Measurements from ENCODE around the gene CHAT. TPM values are rescaled to one million over a fixed set of nuclear protein-coding genes. Genes with fewer than 3 reads are reported as not detected.

CHAT gene
- total RNA-seq, 4 donors from 2014 or later: not detected

DNA sequence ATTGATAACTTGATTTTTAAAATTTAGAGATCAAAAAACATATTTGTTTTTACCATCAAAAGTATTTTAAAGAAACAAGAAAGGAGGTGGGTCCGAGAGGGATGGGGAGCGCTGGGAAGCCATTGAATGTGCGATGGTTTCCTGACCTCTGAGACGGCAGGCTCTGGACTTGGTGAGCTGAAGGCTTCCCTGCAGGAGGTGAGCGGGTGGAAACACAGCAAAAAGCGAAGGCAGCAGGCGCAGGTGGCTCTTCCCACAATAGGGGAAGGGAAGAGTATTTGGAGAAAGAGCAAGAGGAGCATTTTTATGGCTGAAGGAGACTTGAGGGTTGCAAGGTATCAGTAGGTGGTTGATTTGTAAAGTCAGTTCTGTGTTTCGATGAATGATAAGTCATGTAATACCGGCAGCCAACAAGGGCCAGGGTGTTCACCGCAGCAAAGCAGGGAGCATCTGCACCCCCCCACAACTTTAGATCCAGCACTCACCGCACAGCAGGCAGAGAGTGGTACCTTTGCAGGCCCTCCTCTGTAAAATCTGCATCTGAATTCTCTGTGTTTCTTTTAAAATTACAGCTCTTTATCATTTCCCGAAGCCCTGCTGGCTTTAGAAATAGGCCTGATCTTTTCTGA is 76.2 kb downstream of the CHAT start:
- Histone ChIP-seq H3K9me3 (no peaks in the 10 kb centered on the region), H3K27me3 (peaks cover 6 to 23% (median 13%) of the 10 kb centered on the region in 3 donors), H3K27ac (no peak overlapping the region), H3K4me1 (no peaks in the 10 kb centered on the region), H3K4me3 (no peak overlapping the region), H3K36me3 (no peaks in the 10 kb centered on the region)
- ATAC-seq (no peak), DNase-seq (no peak)
- intact Hi-C loops (cut with DNase I; ENCODE audit: low total_unique reads): no loop called here
- in situ Hi-C loops (cut with MboI; ENCODE audit: low sequenced_read_pairs in 4 of 4): no loop called here
- no peak for TF ChIP-seq POLR2A (IDR thresholded peaks at IDR 0.05)
- TF ChIP-seq, protein P1, sequence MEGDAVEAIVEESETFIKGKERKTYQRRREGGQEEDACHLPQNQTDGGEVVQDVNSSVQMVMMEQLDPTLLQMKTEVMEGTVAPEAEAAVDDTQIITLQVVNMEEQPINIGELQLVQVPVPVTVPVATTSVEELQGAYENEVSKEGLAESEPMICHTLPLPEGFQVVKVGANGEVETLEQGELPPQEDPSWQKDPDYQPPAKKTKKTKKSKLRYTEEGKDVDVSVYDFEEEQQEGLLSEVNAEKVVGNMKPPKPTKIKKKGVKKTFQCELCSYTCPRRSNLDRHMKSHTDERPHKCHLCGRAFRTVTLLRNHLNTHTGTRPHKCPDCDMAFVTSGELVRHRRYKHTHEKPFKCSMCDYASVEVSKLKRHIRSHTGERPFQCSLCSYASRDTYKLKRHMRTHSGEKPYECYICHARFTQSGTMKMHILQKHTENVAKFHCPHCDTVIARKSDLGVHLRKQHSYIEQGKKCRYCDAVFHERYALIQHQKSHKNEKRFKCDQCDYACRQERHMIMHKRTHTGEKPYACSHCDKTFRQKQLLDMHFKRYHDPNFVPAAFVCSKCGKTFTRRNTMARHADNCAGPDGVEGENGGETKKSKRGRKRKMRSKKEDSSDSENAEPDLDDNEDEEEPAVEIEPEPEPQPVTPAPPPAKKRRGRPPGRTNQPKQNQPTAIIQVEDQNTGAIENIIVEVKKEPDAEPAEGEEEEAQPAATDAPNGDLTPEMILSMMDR (IDR thresholded peaks at IDR 0.05 in 4 of 5, conservative IDR thresholded peaks at IDR 0.05 in 1 of 5): no peak

DNA sequence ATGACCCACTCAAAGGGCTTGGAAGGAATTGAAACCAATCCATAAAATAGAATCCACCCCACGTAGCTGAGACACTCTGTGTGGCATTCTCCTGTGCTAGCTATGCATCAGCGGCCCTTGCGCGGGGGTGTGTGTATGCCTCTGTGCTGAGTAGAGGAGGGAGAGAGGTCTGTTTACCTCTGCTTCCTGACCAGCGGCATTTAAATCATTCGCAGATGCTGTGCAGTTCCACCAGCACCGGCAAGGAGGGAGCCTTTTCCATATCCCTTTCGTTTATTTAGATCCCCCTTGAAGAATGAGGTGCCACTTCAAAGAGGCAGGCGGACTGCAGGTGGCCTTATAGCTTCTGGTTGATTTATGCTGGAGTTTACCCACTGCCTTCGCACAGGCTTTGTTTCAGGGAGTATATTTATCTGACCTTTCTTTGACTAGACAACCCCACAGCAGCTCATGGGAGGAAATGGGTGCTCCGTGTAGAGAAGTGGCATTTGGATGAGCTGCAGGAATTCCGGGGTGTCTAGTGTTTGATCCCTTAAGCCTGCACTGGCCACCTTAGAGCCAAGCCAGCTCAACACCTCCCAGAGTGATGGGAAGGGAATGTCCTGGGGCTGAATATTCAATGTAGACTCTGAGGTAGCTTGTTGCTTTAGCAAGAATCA is 77.0 kb downstream of the CHAT start:
- no peak for TF ChIP-seq POLR2A (IDR thresholded peaks at IDR 0.05)
- TF ChIP-seq, protein P1 (IDR thresholded peaks at IDR 0.05 in 4 of 5, conservative IDR thresholded peaks at IDR 0.05 in 1 of 5): no peak
- peaks cover 6 to 23% (median 13%) of the 10 kb centered on the region in 3 donors for H3K27me3 ChIP-seq

DNA sequence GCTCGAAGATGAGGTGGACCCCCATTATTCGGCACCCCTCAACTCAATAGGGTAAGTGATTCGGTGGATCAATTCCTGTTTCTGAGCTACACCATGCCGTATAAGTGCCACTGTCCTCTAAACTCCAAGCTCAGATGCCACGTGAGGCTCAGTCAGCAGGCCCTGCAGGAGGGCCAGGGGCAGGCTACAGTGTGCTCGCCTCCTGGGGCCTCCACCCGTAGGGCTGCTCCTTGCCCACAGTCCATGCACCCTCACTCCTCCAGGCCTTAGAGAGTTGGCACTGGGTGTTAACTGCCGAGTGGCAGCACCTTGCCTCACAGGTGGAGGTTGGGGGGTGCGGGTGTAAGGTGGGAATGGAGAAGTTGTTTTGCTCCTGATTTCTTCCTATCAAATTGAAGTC is 77.8 kb downstream of the CHAT start:
- no peak overlapping the region for H3K4me3 ChIP-seq
- H3K27ac ChIP-seq: no peak overlapping the region
- no peak for ATAC-seq
- no peak for DNase-seq
- H3K36me3 ChIP-seq: no peaks in the 10 kb centered on the region
- in situ Hi-C loops (cut with MboI; ENCODE audit: low sequenced_read_pairs in 4 of 4) (no loop called here), intact Hi-C loops (cut with DNase I; ENCODE audit: low total_unique reads) (no loop called here)
- no peaks in the 10 kb centered on the region for H3K4me1 ChIP-seq
- H3K27me3 ChIP-seq: peaks cover 6 to 23% (median 13%) of the 10 kb centered on the region in 3 donors
- no peak for TF ChIP-seq POLR2A (IDR thresholded peaks at IDR 0.05)
- TF ChIP-seq, protein P1 (IDR thresholded peaks at IDR 0.05 in 4 of 5, conservative IDR thresholded peaks at IDR 0.05 in 1 of 5): no peak
- H3K9me3 ChIP-seq: no peaks in the 10 kb centered on the region

More for the DNA sequence above, 77.0 kb downstream of the CHAT start:
- in situ Hi-C loops (cut with MboI; ENCODE audit: low sequenced_read_pairs in 4 of 4): no loop called here
- no peaks in the 10 kb centered on the region for H3K36me3 ChIP-seq
- H3K27ac ChIP-seq: no peak overlapping the region
- ATAC-seq (no peak), DNase-seq (no peak)
- H3K4me3 ChIP-seq: no peak overlapping the region
- intact Hi-C loops (cut with DNase I; ENCODE audit: low total_unique reads): no loop called here
- no peaks in the 10 kb centered on the region for H3K9me3 ChIP-seq
- H3K4me1 ChIP-seq: no peaks in the 10 kb centered on the region

DNA sequence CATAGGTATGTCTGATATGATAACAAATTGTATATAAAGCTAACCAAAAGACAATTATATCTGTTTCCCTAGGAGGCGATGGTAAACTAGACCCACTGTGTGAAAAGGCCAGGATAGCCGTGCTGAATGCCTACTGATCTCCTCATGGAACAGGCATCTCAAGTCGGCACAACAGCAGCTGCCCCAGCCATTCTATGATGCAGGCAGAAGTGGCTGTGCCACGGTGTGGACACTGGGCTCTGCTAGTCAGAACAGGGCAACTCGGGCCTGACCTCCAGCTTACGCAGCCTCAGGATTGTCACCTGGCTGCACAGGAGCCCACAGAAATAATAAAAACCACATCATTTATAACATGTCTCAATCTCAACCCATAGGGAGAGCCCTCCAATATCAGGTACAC is 80.6 kb downstream of the CHAT start:
- H3K27me3 ChIP-seq: peaks cover 0 to 11% (median 8%) of the 10 kb centered on the region in 3 donors
- H3K9me3 ChIP-seq: no peaks in the 10 kb centered on the region
- H3K36me3 ChIP-seq: no peaks in the 10 kb centered on the region
- intact Hi-C loops (cut with DNase I; ENCODE audit: low total_unique reads) (no loop called here), in situ Hi-C loops (cut with MboI; ENCODE audit: low sequenced_read_pairs in 4 of 4) (no loop called here)
- TF ChIP-seq, protein P1 (IDR thresholded peaks at IDR 0.05 in 4 of 5, conservative IDR thresholded peaks at IDR 0.05 in 1 of 5): no peak
- TF ChIP-seq POLR2A (IDR thresholded peaks at IDR 0.05): no peak
- DNase-seq (no peak), ATAC-seq (no peak)
- no peaks in the 10 kb centered on the region for H3K4me1 ChIP-seq
- H3K4me3 ChIP-seq: no peak overlapping the region
- no peak overlapping the region for H3K27ac ChIP-seq

Data from gastrocnemius medialis (tissue), 4 donors.